Hindlimb muscle (tissue), 1 donor: ENCODE measurements around the gene CEACAM3. TPM values are rescaled to one million over a fixed set of nuclear protein-coding genes. Genes with fewer than 3 reads are reported as not detected.

Experiments used
- DNase-seq: peaks from one replicate; pipeline ENCODE4 v3.0.0-alpha.2; 2013
- polyA plus RNA-seq: library from polyadenylated mRNA; unstranded; fragments of 120-200 nt; gene quantifications from one replicate; pipeline ENCODE4 v1.2.1, GENCODE V29; 2013; ENCODE audit not compliant: insufficient read length

Gene CEACAM3
- polyA plus RNA-seq, 1 donor, result not detected

GRCh38 chr19:41793414-41793727 lies 3.0 kb upstream of the CEACAM3 start:
- DNase-seq, result no peak

- DNase-seq, result no peak
Observed at GRCh38 chr19:41795031-41795461, 1.3 kb upstream of the CEACAM3 start.

- DNase-seq, result no peak
Observed at GRCh38 chr19:41796901-41797300, 514 bp downstream of the CEACAM3 start.

- DNase-seq, result no peak
Observed at GRCh38 chr19:41799444-41800000, 3.1 kb downstream of the CEACAM3 start.

- no peak for DNase-seq
Observed at GRCh38 chr19:41801031-41801430, 4.6 kb downstream of the CEACAM3 start.

DNA sequence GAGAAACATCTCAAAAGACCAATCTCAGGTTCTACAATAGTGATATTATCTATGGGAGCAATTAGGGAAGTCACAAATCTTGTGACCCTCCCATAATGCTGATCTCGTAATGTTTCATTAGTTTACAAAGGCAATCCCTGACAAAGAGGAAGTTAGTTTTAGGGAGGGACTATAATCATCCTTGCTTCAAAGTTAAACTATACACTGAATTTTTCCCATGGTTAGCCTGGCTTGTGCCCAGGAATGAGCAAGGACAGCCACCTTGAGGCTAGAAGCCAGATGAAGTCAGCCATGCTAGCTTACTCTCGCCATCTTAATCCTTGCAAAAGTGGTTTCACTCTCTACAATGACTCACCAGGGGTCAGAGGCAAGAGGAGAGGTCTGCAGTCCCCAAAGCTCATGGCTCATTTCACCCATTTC lies 5.4 kb downstream of the CEACAM3 start:
- DNase-seq, result no peak

GRCh38 chr19:41802770-41803169 lies 6.4 kb downstream of the CEACAM3 start:
- DNase-seq, result no peak

GRCh38 chr19:41804336-41804735 lies 7.9 kb downstream of the CEACAM3 start:
- no peak for DNase-seq

GRCh38 chr19:41807176-41807575 lies 10.8 kb downstream of the CEACAM3 start:
- no peak for DNase-seq

GRCh38 chr19:41808663-41809566 lies 12.5 kb downstream of the CEACAM3 start:
- DNase-seq, result no peak

DNA sequence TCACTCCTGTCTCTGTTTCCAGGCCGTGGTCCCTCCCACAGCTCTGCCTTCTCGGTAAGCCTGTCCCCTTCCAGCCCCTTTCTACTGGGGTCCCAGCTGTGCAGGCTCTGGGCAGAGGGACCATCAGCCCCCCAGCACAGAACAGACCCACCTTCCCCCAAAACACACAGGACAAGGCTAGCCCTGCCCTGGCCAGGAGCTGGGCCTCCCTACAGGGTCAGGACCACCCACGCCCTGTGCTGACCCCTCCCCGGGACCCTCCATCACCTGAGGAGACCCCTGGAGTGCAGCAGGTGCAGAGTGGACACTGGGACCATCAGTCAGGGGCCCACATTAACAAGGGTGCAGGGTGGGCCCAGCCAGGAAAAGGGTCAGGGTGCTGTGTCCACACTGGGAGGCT lies 13.9 kb downstream of the CEACAM3 start:
- DNase-seq, result no peak

- no peak for DNase-seq
Observed at GRCh38 chr19:41811036-41811435, 14.6 kb downstream of the CEACAM3 start.

DNA sequence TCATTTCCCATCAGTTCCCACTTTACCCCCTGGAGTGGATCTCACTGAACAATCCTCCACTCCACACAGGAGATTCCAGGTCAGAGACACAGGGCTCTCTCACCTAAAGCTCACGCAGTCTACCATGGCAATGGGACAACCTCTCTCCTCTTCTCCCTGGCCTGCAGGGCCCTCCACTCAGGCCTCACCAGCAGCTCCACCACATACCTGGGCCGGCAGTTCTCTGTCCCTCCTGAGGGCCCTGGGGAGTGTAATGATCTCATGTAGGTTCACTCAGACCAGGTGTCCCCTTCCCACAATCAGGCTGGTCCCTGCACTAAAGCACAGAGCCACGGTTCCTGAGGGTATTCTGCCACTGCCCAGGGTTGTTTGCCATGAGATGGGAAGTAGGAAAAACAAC lies 15.6 kb downstream of the CEACAM3 start:
- DNase-seq, result no peak

- DNase-seq, result no peak
Observed at GRCh38 chr19:41813911-41814310, 17.5 kb downstream of the CEACAM3 start.

- DNase-seq, result no peak
Observed at GRCh38 chr19:41815301-41815700, 18.9 kb downstream of the CEACAM3 start.

- no peak for DNase-seq
Observed at GRCh38 chr19:41816761-41817160, 20.4 kb downstream of the CEACAM3 start.

GRCh38 chr19:41821003-41821735 lies 24.8 kb downstream of the CEACAM3 start:
- no peak for DNase-seq

- DNase-seq, result no peak
Observed at GRCh38 chr19:41837981-41838708, 41.8 kb downstream of the CEACAM3 start.

DNA sequence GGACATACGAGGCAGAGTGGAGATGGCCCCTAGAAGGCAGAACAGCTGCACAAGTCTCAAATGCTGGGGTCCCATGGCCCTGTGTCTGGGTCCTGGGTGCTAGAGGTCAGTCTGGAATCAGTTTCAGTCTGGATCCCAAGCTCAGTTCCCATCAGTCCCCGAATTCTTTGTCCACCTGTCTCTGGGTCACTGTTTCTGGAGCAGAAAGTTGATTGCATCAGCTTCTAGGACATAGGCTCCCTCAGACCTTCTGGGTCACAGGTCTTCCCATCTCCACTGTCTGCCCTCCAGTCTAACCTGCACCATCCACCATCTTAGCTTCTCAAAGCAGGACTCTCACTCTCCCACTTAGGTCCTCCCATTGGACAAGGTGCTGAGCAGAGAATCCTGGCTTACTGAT lies 42.8 kb downstream of the CEACAM3 start:
- DNase-seq, result no peak

DNA sequence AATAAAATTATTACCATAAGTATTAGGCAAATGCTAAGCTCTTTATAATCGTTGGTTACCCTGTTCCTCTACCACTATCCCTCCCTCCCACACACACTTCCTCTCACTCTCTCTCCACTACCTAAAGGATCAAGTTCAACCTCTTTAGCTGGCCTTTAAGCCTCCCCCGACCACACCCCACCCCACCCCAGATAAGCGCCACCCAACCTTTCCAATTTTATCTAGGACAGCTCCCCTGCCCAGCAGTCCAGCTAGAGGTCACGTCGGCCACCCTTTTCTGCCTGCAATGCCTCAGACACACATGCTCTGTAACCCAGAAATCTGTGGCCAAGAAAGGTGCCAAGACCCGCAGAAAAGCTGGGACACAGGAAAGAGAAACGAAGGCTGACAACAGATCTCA lies 47.0 kb downstream of the CEACAM3 start:
- DNase-seq, result no peak

DNA sequence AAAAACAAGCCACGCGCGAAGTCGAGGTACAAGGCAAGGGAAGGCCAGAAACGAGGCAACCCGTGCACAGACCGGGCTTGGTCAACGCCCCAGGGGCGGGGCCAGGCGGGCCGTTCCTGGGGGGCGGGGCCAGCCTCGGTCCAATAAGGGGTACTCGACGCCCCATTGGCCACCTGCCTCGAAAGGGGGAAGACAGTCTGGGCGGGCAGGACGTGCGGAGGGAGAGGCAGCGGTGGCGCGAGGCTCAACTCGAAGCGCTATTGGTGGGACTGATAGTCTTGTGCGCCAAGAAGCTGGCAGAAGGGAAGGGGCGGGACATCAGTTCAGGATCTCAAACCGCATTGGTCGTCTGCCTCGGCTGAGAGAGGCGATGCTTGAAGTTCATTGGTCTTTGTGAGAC lies 48.2 kb downstream of the CEACAM3 start, which contains the start of gene LYPD4:
Gene LYPD4 (minus strand): TSS at position 83 of the 400 bp plus-strand sequence. CDS start 5,398 bp downstream, outside the sequence.
- no peak for DNase-seq

DNA sequence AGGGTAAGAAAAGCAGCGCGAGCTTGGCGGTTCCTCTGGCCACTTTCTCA lies 48.4 kb downstream of the CEACAM3 start, which contains the start of gene DMRTC2:
Gene DMRTC2 (plus strand): TSS at position 42 of the 50 bp plus-strand sequence. CDS start 2,387 bp downstream, outside the sequence.
- no peak for DNase-seq

DNA sequence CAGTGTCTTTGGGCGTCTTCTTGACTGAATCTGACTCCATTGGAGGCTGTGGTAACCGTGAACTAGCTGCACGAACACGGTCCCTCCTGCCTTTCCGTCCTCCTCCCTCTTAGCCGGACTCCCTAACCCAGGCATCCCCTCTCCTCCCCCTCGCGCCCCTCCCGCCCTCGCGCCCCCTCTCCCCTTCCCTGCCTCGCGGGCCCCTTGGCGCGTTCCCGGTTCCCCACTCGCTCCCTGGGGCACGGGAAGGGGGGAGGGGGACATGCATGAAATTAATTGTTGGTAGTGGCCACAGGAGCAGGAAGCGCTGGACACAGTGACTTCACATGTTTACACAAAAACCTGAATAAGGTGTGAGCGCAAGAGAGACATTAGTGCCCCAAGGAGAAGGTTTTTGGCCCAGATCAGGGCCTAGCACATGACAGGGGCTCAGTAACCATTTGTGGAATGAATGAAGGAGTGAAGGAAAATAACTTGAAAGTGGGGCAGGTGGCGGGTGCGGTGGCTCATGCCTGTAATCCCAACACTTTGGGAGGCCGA lies 48.7 kb downstream of the CEACAM3 start:
- no peak for DNase-seq
